Naive thymus-derived CD4-positive, alpha-beta T cell (primary cell): Measurements from ENCODE around the gene GNA14. TPM values are rescaled to one million over a fixed set of nuclear protein-coding genes. Genes with fewer than 3 reads are reported as not detected.
A peak's percentile ranks its signal among the peaks of the same experiment; 100 is the strongest.

Source experiments
- ATAC-seq: fragments of 150-1000 bp; cut with Tn5 transposase; 2 replicates; pipeline ENCODE4 v1.10.0; 2021; ENCODE audit warnings: mild to moderate bottlenecking, moderate library complexity
- CTCF ChIA-PET: fragments of 350-600 bp; sonication (Branson Sonifier 250); formaldehyde crosslinking; loops from one replicate; lab custom pipeline; 2021; ENCODE audit warnings: antibody characterized with exemption; lab: Charles Lee
- POLR2A ChIA-PET: fragments of 350-600 bp; sonication (Branson Sonifier 250); formaldehyde crosslinking; loops from one replicate; lab custom pipeline; 2021; ENCODE audit warnings: antibody characterized with exemption, inconsistent platforms; lab: Charles Lee
- DNase-seq, 9 donors: peaks; one replicate each; pipeline versions ENCODE4 v3.0.0 to v3.0.0-alpha.2; 2020 to 2022; ENCODE audit warnings: mixed read lengths in 1 of 9
- H3K27ac ChIP-seq: one replicate; pipeline ENCODE4 v1.7.0; 2013; ENCODE audit warnings: mild to moderate bottlenecking, low read depth, low read length, moderate library complexity
- H3K27me3 ChIP-seq, 2 donors: one replicate each; pipeline ENCODE4 v1.7.0; 2013; ENCODE audit warnings: low read length in 2 of 2, mild to moderate bottlenecking in 2 of 2, moderate library complexity in 2 of 2; ENCODE audit not compliant: control insufficient read depth in 2 of 2, insufficient read depth in 2 of 2
- H3K36me3 ChIP-seq, 3 experiments: 1 replicate in 2 of 3; 2 replicates in 1 of 3; pipeline ENCODE4 v1.7.0; 2013; ENCODE audit warnings: low read length in 3 of 3, mild to moderate bottlenecking in 3 of 3, moderate library complexity in 1 of 3; ENCODE audit not compliant: insufficient read depth in 3 of 3, control insufficient read depth in 2 of 3
- H3K4me1 ChIP-seq, 2 donors: one replicate each; pipeline ENCODE4 v1.7.0; 2013; ENCODE audit warnings: low read length in 2 of 2, mild to moderate bottlenecking in 2 of 2, moderate library complexity in 1 of 2; ENCODE audit not compliant: control insufficient read depth in 2 of 2, insufficient read depth in 2 of 2
- H3K4me3 ChIP-seq: 2 replicates; pipeline ENCODE4 v1.7.0; 2013; ENCODE audit warnings: mild to moderate bottlenecking, low read length
- H3K9me3 ChIP-seq, 3 experiments: 1 replicate in 2 of 3; 2 replicates in 1 of 3; pipeline ENCODE4 v1.7.0; 2013; ENCODE audit warnings: low read length in 3 of 3; ENCODE audit not compliant: control insufficient read depth in 2 of 3
- H3K27ac Mint-ChIP-seq, 9 donors: one replicate each; pipeline ENCODE4 v1.8.0; 2020 to 2022; ENCODE audit warnings: mixed read lengths in 9 of 9, mild to moderate bottlenecking in 8 of 9, moderate library complexity in 5 of 9, inconsistent platforms in 2 of 9
- H3K27me3 Mint-ChIP-seq, 5 donors: one replicate each; pipeline ENCODE4 v1.8.0; 2021 to 2022; ENCODE audit warnings: mixed read lengths in 5 of 5, mild to moderate bottlenecking in 1 of 5
- H3K36me3 Mint-ChIP-seq, 5 donors: one replicate each; pipeline ENCODE4 v1.8.0; 2020 to 2022; ENCODE audit warnings: mixed read lengths in 5 of 5, mild to moderate bottlenecking in 3 of 5, inconsistent platforms in 1 of 5
- H3K4me1 Mint-ChIP-seq, 7 donors: one replicate each; pipeline ENCODE4 v1.8.0; 2020 to 2022; ENCODE audit warnings: mixed read lengths in 7 of 7, mild to moderate bottlenecking in 3 of 7, inconsistent platforms in 1 of 7
- H3K4me3 Mint-ChIP-seq, 10 donors: one replicate each; pipeline ENCODE4 v1.8.0; 2020 to 2022; ENCODE audit warnings: mild to moderate bottlenecking in 10 of 10, mixed read lengths in 10 of 10, moderate library complexity in 6 of 10, inconsistent platforms in 2 of 10
- H3K9me3 Mint-ChIP-seq, 11 donors: one replicate each; pipeline ENCODE4 v1.8.0; 2020 to 2022; ENCODE audit warnings: mixed read lengths in 11 of 11, mild to moderate bottlenecking in 4 of 11, inconsistent platforms in 1 of 11, moderate library complexity in 1 of 11
- intact Hi-C, 2 donors: fragments of 100-400 bp; cut with micrococcal nuclease; formaldehyde crosslinking; loops; one replicate each; pipeline ENCODE4 v1.15.1; 2023
- polyA plus RNA-seq, 2 donors: library from polyadenylated mRNA; unstranded; fragments of 300-500 nt; fragmentation: Illumina TruSeq; gene quantifications; one replicate each; pipeline ENCODE4 v1.2.3, GENCODE V29; 2021
- total RNA-seq, 6 experiments: library from RNA in 5 of 6; stranded (reverse) in 5 of 6; gene quantifications; 1 replicate in 5 of 6; 2 replicates in 1 of 6; pipeline ENCODE4 v1.2.3 and lab custom pipeline; 2021 to 2026

The GNA14 gene
- total and polyA plus RNA-seq, 7 experiments from 2014 or later: 0.34 TPM; not detected in 6

DNA sequence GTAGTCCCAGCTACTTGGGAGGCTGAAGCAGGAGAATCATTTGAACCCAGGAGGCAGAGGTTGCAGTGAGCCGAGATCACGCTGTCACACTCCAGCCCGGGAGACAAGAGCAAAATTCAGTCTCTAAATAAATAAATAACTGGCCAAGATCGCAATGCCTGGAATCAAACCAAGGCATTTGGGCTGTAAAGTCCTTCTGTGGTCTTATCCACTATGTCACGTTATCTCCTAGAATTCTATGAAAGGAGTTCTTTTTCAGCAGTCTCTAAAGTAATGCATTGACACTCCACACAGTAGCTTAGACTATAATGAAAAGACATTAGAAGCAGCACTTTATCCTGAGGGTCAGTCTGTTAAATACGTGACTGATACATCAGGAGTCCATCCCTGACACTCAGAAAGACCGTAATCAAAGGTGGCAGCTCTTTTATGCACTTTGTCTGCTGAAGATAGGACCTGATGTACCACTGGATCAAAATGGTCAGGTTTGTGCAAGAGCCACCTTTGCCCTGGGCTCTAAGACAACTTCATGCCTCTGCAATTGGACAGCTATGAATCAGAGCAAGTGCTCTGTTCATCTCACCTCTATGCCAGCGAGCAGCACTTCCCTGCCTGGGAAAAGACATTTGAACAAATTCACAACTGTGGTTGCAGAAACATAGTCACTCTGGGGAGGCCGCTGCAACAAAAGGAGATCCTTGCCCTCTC lies 31.7 kb upstream of the GNA14 start:
- no peaks in the 10 kb centered on the region for H3K27me3 ChIP-seq
- intact Hi-C loops: no loop called here
- no peak overlapping the region for H3K27ac Mint-ChIP-seq
- DNase-seq (no peak), ATAC-seq (no peak)
- no peaks in the 10 kb centered on the region for H3K36me3 Mint-ChIP-seq
- CTCF ChIA-PET: no interaction called here
- no peaks in the 10 kb centered on the region for H3K27me3 Mint-ChIP-seq
- no peaks in the 10 kb centered on the region for H3K36me3 ChIP-seq
- H3K27ac ChIP-seq: no peak overlapping the region
- no peak overlapping the region for H3K4me3 Mint-ChIP-seq
- POLR2A ChIA-PET: no interaction called here
- H3K4me1 Mint-ChIP-seq: no peaks in the 10 kb centered on the region
- no peaks in the 10 kb centered on the region for H3K4me1 ChIP-seq
- H3K9me3 Mint-ChIP-seq: peaks cover 0 to 10% (median 0%) of the 10 kb centered on the region in 11 donors
- no peaks in the 10 kb centered on the region for H3K9me3 ChIP-seq
- no peak overlapping the region for H3K4me3 ChIP-seq

DNA sequence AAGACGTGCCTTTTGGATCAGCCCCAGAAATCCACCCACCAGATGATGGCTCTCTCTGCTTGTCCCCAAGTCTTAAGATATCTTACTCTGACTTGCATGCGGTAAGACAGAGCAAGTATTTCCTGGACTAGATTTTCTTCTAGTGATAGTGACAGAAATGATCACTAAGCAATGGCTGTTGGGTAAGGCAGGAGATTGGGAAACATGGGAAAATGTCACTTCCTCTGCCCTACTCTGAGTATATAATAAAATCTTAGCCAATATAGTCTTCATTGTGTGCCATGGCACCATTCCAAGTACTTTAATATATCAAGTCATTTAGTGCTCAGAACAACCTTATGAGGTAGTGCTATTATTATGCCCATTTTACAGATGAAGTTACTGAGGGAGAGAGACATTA lies 31.0 kb upstream of the GNA14 start:
- Histone ChIP-seq H3K36me3 (no peaks in the 10 kb centered on the region), H3K27ac (no peak overlapping the region), H3K27me3 (no peaks in the 10 kb centered on the region), H3K9me3 (no peaks in the 10 kb centered on the region), H3K4me1 (no peaks in the 10 kb centered on the region), H3K4me3 (no peak overlapping the region)
- ChIA-PET CTCF (no interaction called here), POLR2A (no interaction called here)
- intact Hi-C loops: no loop called here
- ATAC-seq (peak; percentile 31), DNase-seq (no peak)
- H3K4me3 Mint-ChIP-seq: no peak overlapping the region
- H3K27me3 Mint-ChIP-seq: no peaks in the 10 kb centered on the region
- no peaks in the 10 kb centered on the region for H3K4me1 Mint-ChIP-seq
- H3K36me3 Mint-ChIP-seq: no peaks in the 10 kb centered on the region
- H3K27ac Mint-ChIP-seq: peak overlapping the region in 1 of 9 donors; percentile 4
- H3K9me3 Mint-ChIP-seq: peaks cover 0 to 4% (median 0%) of the 10 kb centered on the region in 11 donors

DNA sequence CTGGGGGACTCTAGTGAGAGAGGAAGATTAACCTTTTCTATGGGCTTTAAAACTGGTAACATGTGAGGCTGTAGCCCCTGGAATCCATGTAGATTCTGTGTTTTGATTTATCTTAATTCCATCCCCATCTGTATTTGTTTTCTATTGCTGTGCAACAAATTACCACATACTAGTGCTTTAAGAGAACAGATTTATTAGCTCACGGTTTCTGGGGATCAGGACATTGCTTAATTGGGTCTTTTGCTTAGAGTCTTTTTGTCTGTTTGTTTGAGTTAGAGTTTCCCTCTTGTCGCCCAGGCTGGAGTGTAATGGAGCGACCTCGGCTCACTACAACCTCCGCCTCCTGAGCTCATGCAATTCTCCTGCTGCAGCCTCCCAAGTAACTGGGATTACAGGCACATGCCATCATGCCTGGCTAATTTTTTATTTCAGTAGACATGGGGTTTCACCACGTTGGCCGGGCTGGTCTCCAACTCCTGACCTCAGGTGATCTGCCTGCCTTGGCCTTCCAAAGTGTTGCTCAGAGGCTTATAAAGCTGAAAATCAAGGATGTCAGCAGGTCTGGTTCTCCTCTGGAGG lies 29.9 kb upstream of the GNA14 start:
- H3K36me3 ChIP-seq: no peaks in the 10 kb centered on the region
- no peaks in the 10 kb centered on the region for H3K9me3 Mint-ChIP-seq
- H3K27me3 ChIP-seq: no peaks in the 10 kb centered on the region
- no peak for ATAC-seq
- no peak overlapping the region for H3K27ac ChIP-seq
- no peak overlapping the region for H3K4me3 Mint-ChIP-seq
- H3K36me3 Mint-ChIP-seq: no peaks in the 10 kb centered on the region
- ChIA-PET CTCF (no interaction called here), POLR2A (no interaction called here)
- no peaks in the 10 kb centered on the region for H3K9me3 ChIP-seq
- no peak overlapping the region for H3K27ac Mint-ChIP-seq
- intact Hi-C loops: no loop called here
- H3K27me3 Mint-ChIP-seq: no peaks in the 10 kb centered on the region
- H3K4me1 Mint-ChIP-seq: no peaks in the 10 kb centered on the region
- no peaks in the 10 kb centered on the region for H3K4me1 ChIP-seq
- DNase-seq: no peak
- H3K4me3 ChIP-seq: no peak overlapping the region

DNA sequence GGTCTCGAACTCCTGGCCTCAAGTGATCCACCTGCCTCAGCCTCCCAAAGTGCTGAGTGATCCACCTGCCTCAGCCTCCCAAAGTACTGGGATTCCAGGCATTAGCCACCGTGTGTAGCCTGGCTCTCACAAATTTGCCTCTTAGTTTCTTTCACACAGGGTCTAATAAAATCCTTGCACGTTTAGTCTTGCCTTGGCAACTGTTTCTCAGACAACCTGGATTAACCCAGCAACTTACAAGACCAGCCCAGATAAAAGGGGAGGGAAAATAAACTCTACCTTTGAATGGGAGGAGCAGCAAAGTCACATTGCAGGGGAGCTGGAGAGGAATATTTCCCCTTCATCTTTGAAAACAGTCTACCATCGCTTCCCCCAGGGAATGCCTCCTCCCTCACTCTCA lies 29.3 kb upstream of the GNA14 start:
- Mint-ChIP-seq H3K27me3 (no peaks in the 10 kb centered on the region), H3K4me1 (no peaks in the 10 kb centered on the region), H3K4me3 (no peak overlapping the region), H3K9me3 (no peaks in the 10 kb centered on the region), H3K36me3 (no peaks in the 10 kb centered on the region), H3K27ac (no peak overlapping the region)
- ChIA-PET CTCF (no interaction called here), POLR2A (no interaction called here)
- no peaks in the 10 kb centered on the region for H3K4me1 ChIP-seq
- H3K9me3 ChIP-seq: no peaks in the 10 kb centered on the region
- ATAC-seq: no peak
- DNase-seq: no peak
- H3K36me3 ChIP-seq: no peaks in the 10 kb centered on the region
- intact Hi-C loops: no loop called here
- H3K4me3 ChIP-seq: no peak overlapping the region
- H3K27me3 ChIP-seq: no peaks in the 10 kb centered on the region
- H3K27ac ChIP-seq: no peak overlapping the region

GRCh38 chr9:77673941-77674791 lies 26.0 kb upstream of the GNA14 start:
- Mint-ChIP-seq H3K4me1 (no peaks in the 10 kb centered on the region), H3K4me3 (no peak overlapping the region), H3K9me3 (no peaks in the 10 kb centered on the region), H3K27me3 (peaks cover 0 to 3% (median 0%) of the 10 kb centered on the region in 5 donors), H3K36me3 (no peaks in the 10 kb centered on the region), H3K27ac (no peak overlapping the region)
- Histone ChIP-seq H3K9me3 (no peaks in the 10 kb centered on the region), H3K4me3 (no peak overlapping the region), H3K4me1 (no peaks in the 10 kb centered on the region), H3K36me3 (no peaks in the 10 kb centered on the region), H3K27me3 (no peaks in the 10 kb centered on the region), H3K27ac (no peak overlapping the region)
- no peak for DNase-seq
- ATAC-seq: no peak
- ChIA-PET POLR2A (no interaction called here), CTCF (no interaction called here)
- intact Hi-C loops: no loop called here

DNA sequence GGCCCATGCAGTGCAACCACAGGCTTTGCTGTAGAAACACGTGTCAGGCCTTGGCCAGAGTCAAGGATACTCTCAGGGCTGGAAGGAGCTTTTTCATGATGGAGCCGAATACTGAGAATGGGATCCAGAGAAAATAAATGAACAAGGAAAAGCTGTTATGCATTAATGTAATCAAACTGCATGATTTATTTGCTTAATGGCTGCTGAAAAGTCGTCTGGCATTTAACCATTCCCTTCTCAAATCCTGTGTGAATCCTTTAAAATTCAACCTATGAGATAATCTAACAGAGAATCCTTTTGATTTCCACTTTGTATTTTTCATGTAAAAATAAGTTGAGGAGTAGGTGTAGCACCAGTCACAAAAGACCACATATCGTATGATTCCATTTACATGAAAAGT lies 24.1 kb upstream of the GNA14 start:
- Histone ChIP-seq H3K9me3 (no peaks in the 10 kb centered on the region), H3K36me3 (no peaks in the 10 kb centered on the region), H3K27ac (no peak overlapping the region), H3K27me3 (no peaks in the 10 kb centered on the region), H3K4me3 (no peak overlapping the region), H3K4me1 (no peaks in the 10 kb centered on the region)
- peaks cover 0 to 6% (median 0%) of the 10 kb centered on the region in 5 donors for H3K27me3 Mint-ChIP-seq
- DNase-seq (no peak), ATAC-seq (no peak)
- no peak overlapping the region for H3K27ac Mint-ChIP-seq
- CTCF ChIA-PET: no interaction called here
- H3K4me3 Mint-ChIP-seq: no peak overlapping the region
- POLR2A ChIA-PET: no interaction called here
- H3K36me3 Mint-ChIP-seq: no peaks in the 10 kb centered on the region
- peaks cover 0 to 1% (median 0%) of the 10 kb centered on the region in 11 donors for H3K9me3 Mint-ChIP-seq
- intact Hi-C loops: no loop called here
- no peaks in the 10 kb centered on the region for H3K4me1 Mint-ChIP-seq
